Sigmoid colon (tissue), 7 donors: ENCODE measurements around the gene LRRC8D. TPM values are rescaled to one million over a fixed set of nuclear protein-coding genes. Genes with fewer than 3 reads are reported as not detected.

Experiments used
- DNase-seq: peaks from one replicate; pipeline ENCODE4 v3.0.0-alpha.2; 2019
- H3K27ac ChIP-seq, 4 donors: fragments of 200-600 bp; sonication (generic); one replicate each; pipeline ENCODE4 v1.5.1; 2016 to 2019; ENCODE audit warnings: mild to moderate bottlenecking in 1 of 4
- H3K27me3 ChIP-seq, 3 donors: fragments of 200-600 bp; sonication (generic); one replicate each; pipeline ENCODE4 v1.5.1; 2019; ENCODE audit warnings: mild to moderate bottlenecking in 1 of 3
- H3K36me3 ChIP-seq, 4 donors: fragments of 200-600 bp; sonication (generic); one replicate each; pipeline ENCODE4 v1.5.1; 2016 to 2019
- H3K4me1 ChIP-seq, 4 donors: fragments of 200-600 bp; sonication (generic); one replicate each; pipeline ENCODE4 v1.5.1; 2017 to 2019
- H3K4me3 ChIP-seq, 4 donors: fragments of 200-600 bp; sonication (generic); one replicate each; pipeline ENCODE4 v1.5.1; 2017 to 2019; ENCODE audit warnings: mild to moderate bottlenecking in 2 of 4, moderate library complexity in 1 of 4
- H3K9me3 ChIP-seq, 4 donors: fragments of 200-600 bp in 3 of 4; sonication (generic) in 3 of 4; one replicate each; pipeline versions ENCODE4 v1.5.1 to v1.6.1; 2013 to 2019
- EP300 ChIP-seq, 4 donors: sonication (generic); formaldehyde crosslinking; IDR thresholded peaks; one replicate each; pipeline ENCODE4 v1.6.1; 2017; ENCODE audit warnings: antibody characterized with exemption in 4 of 4
- POLR2A ChIP-seq, 2 donors: fragments of 450-650 bp; IDR thresholded peaks; one replicate each; pipeline ENCODE4 v1.6.1; 2016; ENCODE audit warnings: antibody characterized with exemption in 2 of 2, mild to moderate bottlenecking in 2 of 2, moderate library complexity in 2 of 2
- POLR2AphosphoS5 ChIP-seq, 4 donors: sonication (generic); formaldehyde crosslinking; IDR thresholded peaks; one replicate each; pipeline ENCODE4 v1.6.1; 2017; ENCODE audit warnings: antibody characterized with exemption in 4 of 4
- WGBS, 2 donors: extraction: QIAGEN DNeasy Blood & Tissue Kit; methylation state at CpG; one replicate each; pipeline ENCODE4 v1.1.7; 2013; 5-methylcytosine and 5-hydroxymethylcytosine counted together
- intact Hi-C: fragments of 100-400 bp; cut with DNase I; formaldehyde crosslinking; loops from one replicate; pipeline ENCODE4 v1.15.1; 2023
- polyA plus RNA-seq, 3 donors: library from polyadenylated mRNA; stranded (reverse); fragments of 200-250 nt; gene quantifications; one replicate each; pipeline ENCODE4 v1.2.3, GENCODE V29; 2013
- total RNA-seq, 4 donors: library from RNA; depleted of rRNA; stranded (reverse); fragments of >200 nt; gene quantifications; one replicate each; pipeline ENCODE4 v1.1.0, GENCODE V29; 2016
- TF ChIP-seq, protein P1 (sequence below), 4 experiments: fragments of 450-650 bp in 3 of 4; fragments of 200-600 bp in 1 of 4; IDR thresholded peaks; one replicate each; pipeline ENCODE4 v1.5.1; 2016 to 2019; ENCODE audit warnings: antibody characterized with exemption in 4 of 4, mild to moderate bottlenecking in 3 of 4, moderate library complexity in 2 of 4
- donor health status: healthy with polysubstance abuse.
- donor health status: Bipolar disorder and iron deficiency.
- donor health status: healthy.

LRRC8D gene
- total and polyA plus RNA-seq, 7 donors, result 6.0 to 21.2 (median 9.3) TPM

DNA sequence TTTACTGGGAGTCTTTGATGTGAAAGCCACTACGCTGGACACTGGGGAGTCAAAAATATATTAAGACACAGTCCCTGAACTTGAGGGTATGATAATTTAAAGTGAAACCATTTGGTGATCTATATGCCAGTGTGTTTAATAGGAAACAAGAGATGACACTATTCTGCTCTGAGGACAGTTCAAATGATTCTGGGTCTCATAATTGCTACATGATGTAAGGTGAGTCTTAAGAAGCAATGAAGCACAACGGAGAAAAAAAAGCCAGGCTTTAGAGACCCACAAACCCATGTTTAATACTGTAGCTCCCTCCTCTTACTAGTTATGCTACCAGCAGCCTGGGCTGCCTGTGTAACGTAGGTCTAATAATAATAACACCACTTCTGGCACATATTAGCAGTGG, 14.2 kb upstream of the LRRC8D start:
- WGBS, 2 donors, result 89 to 93% methylated on average over 3 of the region's 3 CpGs
- no peaks in the 10 kb centered on the region for H3K36me3 ChIP-seq
- no peak for DNase-seq
- no peak overlapping the region for H3K27ac ChIP-seq
- no peak overlapping the region for H3K4me3 ChIP-seq
- no peaks in the 10 kb centered on the region for H3K9me3 ChIP-seq
- no peaks in the 10 kb centered on the region for H3K27me3 ChIP-seq
- intact Hi-C loops, result loop anchor here (5.0 kb wide), 1 partner anchor 36 kb away; no protein-coding TSS in a partner anchor
- H3K4me1 ChIP-seq, result peaks cover 0 to 41% (median 31%) of the 10 kb centered on the region in 4 donors
- TF ChIP-seq EP300 (IDR thresholded peaks at IDR 0.05), result no peak
- no peak for TF ChIP-seq POLR2A (IDR thresholded peaks at IDR 0.05)
- TF ChIP-seq, protein P1, sequence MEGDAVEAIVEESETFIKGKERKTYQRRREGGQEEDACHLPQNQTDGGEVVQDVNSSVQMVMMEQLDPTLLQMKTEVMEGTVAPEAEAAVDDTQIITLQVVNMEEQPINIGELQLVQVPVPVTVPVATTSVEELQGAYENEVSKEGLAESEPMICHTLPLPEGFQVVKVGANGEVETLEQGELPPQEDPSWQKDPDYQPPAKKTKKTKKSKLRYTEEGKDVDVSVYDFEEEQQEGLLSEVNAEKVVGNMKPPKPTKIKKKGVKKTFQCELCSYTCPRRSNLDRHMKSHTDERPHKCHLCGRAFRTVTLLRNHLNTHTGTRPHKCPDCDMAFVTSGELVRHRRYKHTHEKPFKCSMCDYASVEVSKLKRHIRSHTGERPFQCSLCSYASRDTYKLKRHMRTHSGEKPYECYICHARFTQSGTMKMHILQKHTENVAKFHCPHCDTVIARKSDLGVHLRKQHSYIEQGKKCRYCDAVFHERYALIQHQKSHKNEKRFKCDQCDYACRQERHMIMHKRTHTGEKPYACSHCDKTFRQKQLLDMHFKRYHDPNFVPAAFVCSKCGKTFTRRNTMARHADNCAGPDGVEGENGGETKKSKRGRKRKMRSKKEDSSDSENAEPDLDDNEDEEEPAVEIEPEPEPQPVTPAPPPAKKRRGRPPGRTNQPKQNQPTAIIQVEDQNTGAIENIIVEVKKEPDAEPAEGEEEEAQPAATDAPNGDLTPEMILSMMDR (IDR thresholded peaks at IDR 0.05), result no peak
- no peak for TF ChIP-seq POLR2AphosphoS5 (IDR thresholded peaks at IDR 0.05)

DNA sequence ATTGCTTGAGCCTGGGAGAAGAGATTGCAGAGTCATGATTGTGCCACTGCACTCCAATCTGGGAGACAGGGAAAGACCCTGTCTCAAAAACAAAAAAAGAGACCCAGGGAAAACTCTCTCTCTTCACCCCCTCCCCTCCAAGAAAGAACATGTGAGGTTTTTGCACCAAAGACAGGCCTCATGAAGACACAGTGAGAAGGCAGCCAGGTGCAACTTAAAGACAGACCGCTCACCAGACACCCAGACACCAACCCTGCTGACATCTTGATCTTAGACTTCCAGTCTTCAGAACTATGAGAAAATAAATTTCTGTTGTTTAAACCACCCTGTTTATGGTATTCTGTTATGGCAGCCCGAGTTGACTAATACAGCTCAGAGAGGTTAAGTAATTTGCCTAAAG, 13.3 kb upstream of the LRRC8D start:
- intact Hi-C loops, result loop anchor here (5.0 kb wide), 1 partner anchor 35 kb away; no protein-coding TSS in a partner anchor
- H3K4me1 ChIP-seq, result peaks cover 0 to 50% (median 40%) of the 10 kb centered on the region in 4 donors
- WGBS, 2 donors, result 85 to 86% methylated on average over 2 of the region's 2 CpGs

DNA sequence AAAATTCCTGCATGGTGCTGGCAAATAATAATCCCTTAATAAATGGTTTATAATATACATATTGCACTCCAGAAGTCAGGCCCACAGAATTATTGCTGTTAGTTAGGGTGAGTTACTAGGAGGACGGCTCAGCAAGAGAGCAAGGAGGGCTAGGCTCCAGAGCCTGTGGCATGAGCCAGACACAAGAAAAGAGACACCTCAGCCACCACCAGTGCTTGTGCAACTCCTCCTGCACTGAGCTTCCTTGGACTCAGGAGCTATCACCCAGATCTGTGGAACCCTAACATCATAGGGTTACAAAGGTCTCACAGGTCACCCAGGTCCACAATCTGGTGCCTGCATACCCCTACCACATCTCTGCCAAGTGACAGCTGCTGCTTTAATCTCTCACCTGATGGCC, 12.8 kb upstream of the LRRC8D start:
- intact Hi-C loops, result loop anchor here (5.0 kb wide), 1 partner anchor 34 kb away; no protein-coding TSS in a partner anchor
- no peaks in the 10 kb centered on the region for H3K36me3 ChIP-seq
- no peak overlapping the region for H3K27ac ChIP-seq
- no peak for TF ChIP-seq POLR2AphosphoS5 (IDR thresholded peaks at IDR 0.05)
- no peak for TF ChIP-seq EP300 (IDR thresholded peaks at IDR 0.05)
- TF ChIP-seq POLR2A (IDR thresholded peaks at IDR 0.05), result no peak
- TF ChIP-seq, protein P1 (IDR thresholded peaks at IDR 0.05), result no peak
- no peak overlapping the region for H3K4me3 ChIP-seq
- no peaks in the 10 kb centered on the region for H3K9me3 ChIP-seq
- WGBS, 2 donors, result 94 to 95% methylated on average over 1 of the region's 1 CpG
- peaks cover 0 to 55% (median 43%) of the 10 kb centered on the region in 4 donors for H3K4me1 ChIP-seq
- DNase-seq, result no peak
- H3K27me3 ChIP-seq, result no peaks in the 10 kb centered on the region

More for the DNA sequence above, 13.3 kb upstream of the LRRC8D start:
- H3K27me3 ChIP-seq, result no peaks in the 10 kb centered on the region
- TF ChIP-seq POLR2A (IDR thresholded peaks at IDR 0.05), result no peak
- TF ChIP-seq, protein P1 (IDR thresholded peaks at IDR 0.05), result no peak
- TF ChIP-seq EP300 (IDR thresholded peaks at IDR 0.05), result no peak
- no peak for TF ChIP-seq POLR2AphosphoS5 (IDR thresholded peaks at IDR 0.05)
- no peak overlapping the region for H3K4me3 ChIP-seq
- no peak for DNase-seq
- no peaks in the 10 kb centered on the region for H3K36me3 ChIP-seq
- H3K27ac ChIP-seq, result no peak overlapping the region
- H3K9me3 ChIP-seq, result no peaks in the 10 kb centered on the region

DNA sequence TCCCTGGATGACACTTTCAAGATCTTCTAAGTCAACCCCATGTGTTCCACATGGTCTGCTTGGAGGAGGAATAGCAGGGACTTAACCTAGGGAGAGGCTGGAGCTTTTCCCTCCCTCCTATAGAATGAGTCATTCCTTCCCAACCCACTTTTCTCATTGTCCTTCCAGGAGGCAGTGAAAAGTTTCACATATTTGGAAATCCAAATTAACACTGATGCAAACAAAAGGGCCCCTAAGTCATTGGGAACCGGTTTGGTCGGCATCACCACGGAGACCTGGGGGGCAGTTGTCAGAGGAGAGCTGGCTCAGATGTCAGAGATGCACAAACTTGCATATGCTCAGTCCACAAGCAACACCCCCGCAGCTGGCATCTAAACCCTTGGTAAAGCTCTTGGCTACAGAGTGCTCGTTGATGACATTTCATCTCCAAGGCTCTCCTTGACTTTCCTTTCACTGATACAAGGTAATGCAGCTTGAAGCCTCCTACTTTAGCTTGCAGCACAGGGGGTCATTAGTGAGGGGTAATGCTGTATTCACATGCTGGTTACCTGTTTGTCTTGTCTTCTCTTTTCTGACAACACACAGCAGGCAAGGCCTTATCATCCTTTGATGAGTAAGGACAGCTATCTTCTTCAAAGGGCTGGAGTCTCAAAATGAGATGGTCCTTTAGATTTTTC, 12.3 kb upstream of the LRRC8D start:
- TF ChIP-seq POLR2A (IDR thresholded peaks at IDR 0.05) (no peak), EP300 (IDR thresholded peaks at IDR 0.05) (no peak), POLR2AphosphoS5 (IDR thresholded peaks at IDR 0.05) (no peak)
- TF ChIP-seq, protein P1 (IDR thresholded peaks at IDR 0.05), result no peak
- Histone ChIP-seq H3K4me3 (no peak overlapping the region), H3K9me3 (no peaks in the 10 kb centered on the region), H3K27me3 (no peaks in the 10 kb centered on the region), H3K4me1 (peaks cover 0 to 60% (median 48%) of the 10 kb centered on the region in 4 donors), H3K36me3 (no peaks in the 10 kb centered on the region), H3K27ac (no peak overlapping the region)
- DNase-seq, result no peak
- intact Hi-C loops, result loop anchor here (5.0 kb wide), 1 partner anchor 34 kb away; no protein-coding TSS in a partner anchor
- 82 to 83% methylated on average over 5 of the region's 5 CpGs for WGBS, 2 donors
